GM19452 (cell line): ENCODE data around the gene CDYL.

ENCODE experiments used
- ATAC-seq: cut with Tn5 transposase; IDR thresholded peaks from one replicate; pipeline ENCODE4 v1.9.1; 2021; ENCODE audit not compliant: unreplicated experiment

Gene CDYL

GRCh38 chr6:4873928-4874327 is 97.7 kb downstream of the CDYL start:
- no peak for ATAC-seq

- ATAC-seq, result peak; percentile 48
These were observed 103.6 kb downstream of the CDYL start for GRCh38 chr6:4879741-4880275.

DNA sequence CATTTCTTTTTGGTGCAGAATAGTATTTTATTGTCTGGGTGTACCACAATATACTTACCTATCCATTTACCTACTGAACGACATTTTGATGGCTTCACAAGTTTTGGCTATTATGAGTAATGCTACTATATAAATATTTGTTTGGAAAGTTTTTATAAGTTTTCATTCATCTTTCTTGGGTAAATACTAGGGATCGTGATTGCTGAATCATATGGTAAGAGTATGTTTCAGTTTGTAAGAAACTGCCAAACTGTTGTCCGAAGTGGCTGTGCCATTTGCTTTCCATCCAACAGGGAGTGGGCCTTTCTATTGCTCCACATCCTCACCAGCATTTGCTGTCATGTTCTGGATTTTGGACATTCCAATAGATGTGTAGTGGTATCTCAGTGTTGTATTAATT is 104.2 kb downstream of the CDYL start:
- ATAC-seq, result no peak

DNA sequence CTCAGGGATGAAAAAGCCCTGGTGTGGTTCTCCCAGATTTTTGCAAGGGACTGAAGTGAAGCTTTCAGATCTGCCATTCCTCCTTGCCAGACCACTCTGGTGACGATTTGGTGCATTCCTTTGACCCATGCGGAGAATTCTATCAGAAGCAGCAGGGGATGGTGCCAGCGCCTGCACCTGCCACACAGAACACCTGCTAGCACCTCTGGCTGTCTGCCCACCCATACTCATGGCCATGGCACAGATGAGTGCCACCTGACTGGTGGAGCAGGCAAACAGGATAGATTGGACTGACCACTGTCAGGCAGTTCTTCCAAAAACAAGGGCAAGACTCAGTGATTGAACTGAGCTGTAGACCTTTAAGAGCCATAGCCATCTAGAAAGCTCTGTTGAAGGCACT is 107.1 kb downstream of the CDYL start:
- ATAC-seq, result no peak

GRCh38 chr6:4884646-4885340 is 108.6 kb downstream of the CDYL start:
- ATAC-seq, result no peak

DNA sequence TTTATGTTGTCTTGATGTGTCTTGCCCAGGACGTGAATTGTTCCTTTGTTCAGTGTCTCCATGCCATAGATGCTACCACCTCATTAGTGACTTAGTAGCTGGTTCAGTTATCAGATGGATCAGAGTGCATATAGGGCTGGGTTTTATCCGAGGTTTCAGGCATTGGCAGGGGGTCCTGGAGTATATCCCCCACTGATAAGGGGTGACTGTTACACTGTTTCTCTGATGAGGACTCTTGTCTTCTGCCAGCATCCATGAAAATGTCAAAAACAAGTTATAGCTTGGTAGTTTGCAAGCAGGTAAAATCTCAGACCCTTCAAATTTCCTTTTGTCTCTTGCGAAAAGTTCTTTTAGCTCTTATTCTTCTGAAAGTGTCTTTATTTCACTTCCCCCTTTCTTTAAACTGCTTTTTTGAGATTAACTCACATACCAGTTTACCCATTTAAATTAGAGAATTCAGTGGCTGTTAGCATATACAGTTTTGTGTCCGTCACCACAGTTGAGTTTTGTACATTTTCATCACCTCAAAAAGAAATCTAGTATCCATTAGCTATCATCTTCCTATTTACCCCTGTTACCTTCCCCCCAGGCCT is 109.2 kb downstream of the CDYL start:
- no peak for ATAC-seq

GRCh38 chr6:4888841-4889240 is 112.6 kb downstream of the CDYL start:
- ATAC-seq, result no peak

DNA sequence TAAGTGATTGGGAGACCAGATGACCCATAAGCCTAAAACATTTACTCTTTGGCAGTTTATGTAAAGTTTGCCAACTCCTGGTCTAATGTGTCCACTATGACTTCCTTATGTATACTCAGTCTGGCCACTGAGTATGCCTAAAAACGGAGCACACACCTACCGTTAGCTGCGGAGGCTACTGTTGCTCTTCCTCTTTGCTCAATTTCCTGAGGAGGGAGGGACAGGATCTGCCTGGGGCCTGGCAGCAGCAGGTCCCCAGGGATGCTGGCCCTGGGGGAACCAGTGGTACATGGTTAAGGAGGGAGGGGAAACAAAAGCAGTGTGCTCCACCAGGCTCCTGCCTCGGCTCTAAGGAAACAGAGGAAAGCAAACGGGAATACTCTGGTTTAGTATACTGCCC is 113.5 kb downstream of the CDYL start:
- no peak for ATAC-seq

DNA sequence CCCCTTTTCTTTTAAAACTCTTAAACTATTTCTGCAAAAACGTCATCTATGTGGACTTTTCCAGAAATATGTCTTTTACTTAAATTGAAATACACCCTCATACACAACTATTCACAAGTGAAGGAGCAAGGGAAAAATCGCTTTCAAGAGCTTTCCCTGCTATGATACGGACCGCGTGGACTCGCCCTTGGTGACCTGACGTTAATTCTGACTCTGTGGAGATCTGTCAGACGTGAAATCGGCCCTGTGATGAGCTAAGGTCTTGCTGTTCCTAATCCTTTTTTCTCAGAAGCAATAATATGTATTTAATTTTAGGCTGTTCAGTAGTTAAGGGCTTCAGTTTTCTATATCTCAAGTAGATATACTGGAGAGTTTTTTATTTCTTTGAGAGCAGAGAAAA is 114.0 kb downstream of the CDYL start:
- ATAC-seq, result no peak

- ATAC-seq, result no peak
These were observed 114.4 kb downstream of the CDYL start for GRCh38 chr6:4890627-4891026.

- no peak for ATAC-seq
These were observed 114.9 kb downstream of the CDYL start for GRCh38 chr6:4891141-4891540.

DNA sequence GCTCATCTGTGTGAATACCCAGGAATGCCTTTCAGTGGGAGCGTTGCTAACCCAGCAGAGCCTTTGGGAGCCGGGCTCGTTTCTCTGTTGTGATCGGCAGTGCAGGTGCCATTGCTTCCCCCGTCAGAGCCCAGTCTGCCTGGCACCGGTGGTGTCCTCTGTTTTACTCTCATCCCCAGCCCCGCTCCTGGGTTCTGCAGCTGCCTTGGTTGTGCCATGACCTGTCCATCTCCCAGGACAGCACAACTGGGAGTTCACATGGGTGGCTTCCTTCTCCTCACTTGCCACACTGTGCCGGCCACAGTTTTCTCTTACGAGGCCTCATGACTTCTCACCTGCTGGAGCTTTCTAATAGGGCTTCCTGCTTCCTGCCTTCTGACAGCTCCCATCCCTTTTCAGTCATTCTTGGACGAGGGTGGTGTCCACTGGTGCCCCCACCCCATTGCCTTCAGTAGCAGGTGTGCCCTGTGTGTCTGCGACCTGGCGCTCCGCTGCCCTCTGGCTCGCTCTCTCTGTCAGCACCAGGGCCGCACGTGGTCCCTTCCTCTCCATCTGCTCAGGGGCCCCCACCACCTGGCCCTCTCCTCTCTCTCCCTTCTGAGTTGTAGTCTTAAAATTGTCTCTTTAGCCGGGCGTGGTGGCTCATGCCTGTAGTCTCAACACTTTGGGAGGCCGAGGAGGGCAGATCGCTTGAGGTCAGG is 116.7 kb downstream of the CDYL start:
- ATAC-seq, result no peak

DNA sequence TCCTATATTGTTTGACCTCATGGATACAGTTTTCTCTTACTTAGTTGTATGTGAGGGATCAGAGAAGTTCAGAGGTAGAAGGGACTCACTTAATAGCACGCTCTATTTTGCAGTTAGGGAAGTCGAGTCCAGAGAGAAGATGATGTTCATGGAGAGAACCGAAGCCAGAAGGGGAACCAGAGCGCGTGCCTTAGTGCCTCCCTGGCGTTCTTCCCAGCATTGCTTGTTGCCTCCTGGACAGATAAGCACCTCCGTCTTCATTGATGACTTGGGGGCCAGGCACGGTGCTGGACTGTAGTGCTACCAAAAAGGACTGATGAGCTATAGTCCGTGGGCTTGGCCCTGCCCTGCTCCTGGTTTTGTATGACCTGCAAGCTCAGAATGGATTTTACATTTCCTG is 117.8 kb downstream of the CDYL start:
- no peak for ATAC-seq

DNA sequence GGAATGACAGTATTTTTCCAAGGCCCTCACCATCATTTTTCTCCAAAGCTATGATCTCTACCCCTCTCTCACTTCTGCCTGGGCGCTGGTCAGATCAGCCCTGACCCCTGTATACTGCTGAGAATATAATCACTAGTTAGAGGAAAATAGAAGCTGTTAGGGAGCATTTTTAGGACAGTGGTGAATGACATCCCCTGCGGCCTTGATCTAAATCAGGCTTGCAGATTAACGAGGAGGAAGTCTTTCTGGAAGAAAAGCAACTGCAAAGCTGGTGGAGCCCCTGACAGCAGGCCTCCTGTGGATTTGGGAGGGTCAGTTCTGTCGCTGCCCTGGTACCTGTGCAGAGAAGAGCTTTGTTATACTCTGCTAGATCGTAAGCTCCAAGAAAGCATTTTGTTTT is 119.8 kb downstream of the CDYL start:
- ATAC-seq, result no peak

DNA sequence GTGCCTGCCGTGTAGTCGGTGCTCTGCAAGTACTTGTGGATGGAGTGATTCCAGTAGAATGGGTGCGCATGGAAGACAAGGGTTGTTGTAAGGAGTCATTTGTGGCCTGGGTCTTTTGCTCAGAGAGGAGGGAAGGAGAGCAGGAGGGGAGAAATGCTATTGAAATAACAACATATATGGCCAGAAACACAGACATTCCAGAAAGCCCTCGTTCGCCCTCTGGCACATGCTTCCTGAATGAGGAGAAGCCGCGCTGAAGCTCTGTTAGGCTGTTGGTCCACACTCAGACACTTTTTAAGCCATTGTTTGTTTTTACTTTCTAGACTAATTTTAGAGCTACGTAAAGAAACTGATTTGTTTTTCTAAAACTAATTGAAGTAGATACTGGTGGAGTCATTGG is 120.2 kb downstream of the CDYL start:
- no peak for ATAC-seq

DNA sequence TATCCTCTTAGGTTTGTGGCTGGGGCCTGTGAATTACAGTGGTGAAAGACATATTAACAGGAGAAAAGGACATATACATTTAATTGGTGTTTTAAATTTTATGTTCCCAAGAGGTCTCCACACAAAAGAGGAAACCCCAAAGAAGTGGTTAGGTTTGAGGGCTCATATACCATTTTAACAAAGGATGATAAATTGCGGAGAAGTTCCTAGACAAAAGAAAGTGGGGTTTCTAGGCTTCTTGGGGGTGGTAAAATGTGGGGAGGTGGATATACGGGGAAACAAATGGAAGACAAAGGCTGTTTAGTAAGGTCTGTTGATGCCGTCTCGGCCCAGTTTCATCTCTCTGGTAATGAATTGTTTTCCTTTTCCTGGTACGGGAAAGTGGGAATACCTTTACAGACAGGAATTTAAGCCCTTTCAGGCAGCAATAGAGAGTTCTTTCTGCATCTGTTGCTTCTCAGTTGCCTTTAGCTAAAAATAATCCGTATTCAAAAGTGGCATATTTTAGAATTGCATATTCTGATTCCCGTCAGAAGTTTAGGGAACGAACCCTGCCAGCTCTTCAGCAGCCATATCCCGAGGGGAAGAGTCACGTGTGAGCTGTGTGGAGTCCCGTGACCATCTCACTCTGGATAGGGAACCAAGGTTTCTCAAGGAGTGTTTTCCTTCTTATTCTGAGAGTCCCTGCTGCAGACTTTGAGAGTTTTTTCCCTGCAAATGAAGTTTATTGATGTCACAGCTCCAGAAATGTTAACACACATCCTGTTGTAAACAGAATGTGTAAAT is 123.2 kb downstream of the CDYL start:
- ATAC-seq, result no peak

DNA sequence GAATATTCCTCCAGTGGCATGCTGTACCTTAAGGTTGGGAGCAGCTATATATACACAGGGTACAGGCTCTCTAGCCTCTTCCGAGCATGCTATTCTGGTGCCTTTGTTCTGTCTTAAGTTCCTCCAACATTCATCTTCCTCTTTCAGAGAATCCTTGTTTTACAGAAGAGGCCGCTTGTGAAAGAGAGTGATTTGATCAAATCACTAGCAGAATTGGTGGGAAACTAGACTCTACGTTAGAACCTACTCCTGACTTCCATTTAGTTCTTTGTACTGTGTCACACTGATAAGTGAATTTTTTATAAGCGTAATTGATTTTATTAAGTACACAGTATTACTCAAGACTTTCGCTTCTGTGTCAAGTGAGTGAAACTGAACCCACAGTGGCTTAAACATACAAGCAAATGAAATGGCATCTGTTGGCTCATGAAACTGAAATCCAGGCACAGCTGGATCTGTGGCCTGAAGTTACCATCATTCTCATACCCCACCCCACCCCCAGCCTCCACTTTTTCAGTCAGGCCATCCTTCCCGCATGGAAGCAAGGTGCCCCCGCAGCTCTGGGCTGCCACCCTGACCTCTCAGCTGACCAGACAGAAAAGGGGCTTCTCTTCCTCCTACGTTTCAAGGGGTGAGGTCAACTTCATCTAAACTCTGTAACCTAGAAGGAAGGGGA is 125.3 kb downstream of the CDYL start:
- no peak for ATAC-seq

DNA sequence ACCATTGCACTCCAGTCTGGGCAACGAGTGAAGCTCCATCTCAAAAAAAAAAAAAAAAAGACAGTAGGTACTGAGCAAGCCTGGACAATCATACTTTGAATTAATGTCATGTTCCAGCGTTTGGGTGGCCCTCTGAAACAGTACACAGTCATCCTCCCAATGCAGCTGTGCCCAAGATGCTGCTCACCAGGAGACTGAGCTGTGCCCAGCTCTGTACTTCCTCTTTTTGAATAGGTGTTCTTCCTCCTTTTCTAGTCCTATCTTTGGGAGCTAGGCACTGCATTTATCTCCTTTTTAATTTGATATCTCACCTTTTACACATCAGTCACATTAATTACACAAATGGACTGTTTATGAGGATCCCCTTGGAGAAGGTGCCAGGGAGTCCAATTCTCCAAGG is 126.2 kb downstream of the CDYL start:
- ATAC-seq, result no peak

GRCh38 chr6:4903121-4903520 is 126.9 kb downstream of the CDYL start:
- ATAC-seq, result no peak

DNA sequence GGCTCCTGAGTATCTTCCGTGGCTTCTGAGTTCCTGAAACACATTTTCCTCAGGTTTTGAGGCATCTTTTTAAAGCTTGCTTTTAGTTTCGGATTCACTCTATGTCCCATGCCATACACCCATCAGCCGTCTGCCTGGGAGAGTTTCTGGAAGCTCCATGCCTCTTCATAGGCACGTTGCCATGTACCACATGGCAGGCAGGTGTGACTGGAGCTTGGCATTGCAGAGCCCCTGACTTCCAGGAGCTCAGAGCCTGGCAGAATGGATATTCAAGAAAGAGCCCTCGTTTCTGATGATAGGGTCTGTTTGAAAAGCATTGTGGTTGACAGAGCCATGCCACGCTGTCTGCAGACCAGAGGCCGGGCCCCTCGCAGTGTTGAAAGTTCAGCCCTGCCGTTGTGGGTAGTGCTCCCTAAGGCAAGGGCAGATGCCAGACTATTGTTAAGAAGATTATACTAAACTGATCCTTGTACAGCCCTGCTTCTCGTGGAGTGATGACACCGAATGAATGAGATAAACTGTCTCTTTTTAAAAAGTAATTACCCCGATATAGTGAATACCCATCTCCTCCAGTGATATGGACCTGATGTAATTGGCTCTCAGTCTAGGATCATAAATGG is 127.7 kb downstream of the CDYL start:
- no peak for ATAC-seq
